HEK293 (cell line): Measurements from ENCODE around the gene MATN3.
A peak's percentile ranks its signal among the peaks of the same experiment; 100 is the strongest.

Source experiments
- CTCF ChIA-PET: fragments of 350-600 bp; formaldehyde crosslinking; extraction: SDS; loops from one replicate; lab custom pipeline; 2021; ENCODE audit warnings: antibody characterized with exemption; lab: Yijun Ruan, JAX
- POLR2A ChIA-PET: fragments of 300-600 bp; formaldehyde crosslinking; extraction: SDS; loops from one replicate; lab custom pipeline; 2020; ENCODE audit warnings: antibody characterized with exemption, inconsistent platforms; lab: Yijun Ruan, JAX
- H3K27ac ChIP-seq: fragments of 200-500 bp; sonication (Bioruptor generic); 2 replicates; pipeline ENCODE4 v1.5.1; 2014; ENCODE audit warnings: low read depth, low read length, control low read depth, inconsistent platforms; ENCODE audit errors: extremely low read depth
- H3K36me3 ChIP-seq, 2 experiments: fragments of 200-500 bp in 1 of 2; sonication (Bioruptor generic) in 1 of 2; 1 replicate in 1 of 2; 2 replicates in 1 of 2; pipeline ENCODE4 v1.5.1; 2014 to 2017; ENCODE audit warnings: inconsistent platforms in 2 of 2, low read length in 2 of 2; ENCODE audit not compliant: control insufficient read depth in 2 of 2, insufficient read depth in 1 of 2
- H3K4me1 ChIP-seq: fragments of 200-500 bp; sonication (Bioruptor generic); 2 replicates; pipeline ENCODE4 v1.5.1; 2014; ENCODE audit warnings: mild to moderate bottlenecking, low read length, inconsistent platforms; ENCODE audit not compliant: control insufficient read depth, insufficient read depth
- H3K4me3 ChIP-seq: 2 replicates; pipeline ENCODE4 v1.5.1; 2011; ENCODE audit warnings: low read depth, mild to moderate bottlenecking, control low read depth, low read length, moderate library complexity
- H3K9me3 ChIP-seq: fragments of 200-500 bp; sonication (Bioruptor generic); 2 replicates; pipeline ENCODE4 v1.5.1; 2014; ENCODE audit warnings: low read depth, low read length, inconsistent platforms; ENCODE audit not compliant: control insufficient read depth, insufficient read depth
- BCL11A ChIP-seq: fragments of 450-650 bp; formaldehyde crosslinking; IDR thresholded peaks from 2 replicates; pipeline ENCODE4 v1.5.1; 2016; ENCODE audit warnings: low read depth, missing biosample characterization, missing genetic modification characterization
- GLI4 ChIP-seq: fragments of 450-650 bp; formaldehyde crosslinking; IDR thresholded peaks from 2 replicates; pipeline ENCODE4 v1.5.1; 2016; ENCODE audit warnings: missing biosample characterization, missing genetic modification characterization
- HOXC10 ChIP-seq: sonication (generic); formaldehyde crosslinking; IDR thresholded peaks from 2 replicates; pipeline ENCODE4 v1.8.1; 2023; ENCODE audit warnings: mild to moderate bottlenecking, missing genetic modification reagents
- KLF1 ChIP-seq: fragments of 450-650 bp; formaldehyde crosslinking; IDR thresholded peaks from 2 replicates; pipeline ENCODE4 v1.5.1; 2016; ENCODE audit warnings: missing biosample characterization, missing genetic modification characterization
- KLF10 ChIP-seq: fragments of 450-650 bp; IDR thresholded peaks from 2 replicates; pipeline ENCODE4 v1.5.1; 2018; ENCODE audit warnings: missing biosample characterization, mild to moderate bottlenecking, missing genetic modification characterization
- KLF7 ChIP-seq: fragments of 450-650 bp; formaldehyde crosslinking; IDR thresholded peaks from 2 replicates; pipeline ENCODE4 v1.5.1; 2016; ENCODE audit warnings: missing biosample characterization, missing genetic modification characterization, borderline replicate concordance
- KLF9 ChIP-seq: fragments of 450-650 bp; formaldehyde crosslinking; IDR thresholded peaks from 2 replicates; pipeline ENCODE4 v1.5.1; 2016; ENCODE audit warnings: missing biosample characterization, missing genetic modification characterization, low read depth
- OSR2 ChIP-seq: fragments of 450-650 bp; formaldehyde crosslinking; IDR thresholded peaks from 2 replicates; pipeline ENCODE4 v1.5.1; 2016; ENCODE audit warnings: missing biosample characterization, missing genetic modification characterization
- YY1 ChIP-seq: fragments of 450-650 bp; formaldehyde crosslinking; IDR thresholded peaks from 2 replicates; pipeline ENCODE4 v1.5.1; 2018; ENCODE audit warnings: missing biosample characterization, missing genetic modification characterization
- ZBTB21 ChIP-seq: fragments of 450-650 bp; formaldehyde crosslinking; IDR thresholded peaks from 2 replicates; pipeline ENCODE4 v1.5.1; 2017; ENCODE audit warnings: missing biosample characterization, missing genetic modification characterization
- ZEB2 ChIP-seq: fragments of 450-650 bp; formaldehyde crosslinking; IDR thresholded peaks from 2 replicates; pipeline ENCODE4 v1.5.1; 2016; ENCODE audit warnings: missing biosample characterization, missing genetic modification characterization
- ZFHX2 ChIP-seq: fragments of 450-650 bp; formaldehyde crosslinking; conservative IDR thresholded peaks from 2 replicates; pipeline ENCODE4 v1.5.1; 2016; ENCODE audit warnings: missing biosample characterization, missing genetic modification characterization
- ZFP3 ChIP-seq: fragments of 450-650 bp; formaldehyde crosslinking; IDR thresholded peaks from 2 replicates; pipeline ENCODE4 v1.5.1; 2016; ENCODE audit warnings: low read depth, missing biosample characterization, missing genetic modification characterization
- ZNF157 ChIP-seq: fragments of 450-650 bp; formaldehyde crosslinking; IDR thresholded peaks from 2 replicates; pipeline ENCODE4 v1.5.1; 2016; ENCODE audit warnings: missing biosample characterization, missing genetic modification characterization
- ZNF16 ChIP-seq: fragments of 450-650 bp; formaldehyde crosslinking; IDR thresholded peaks from 2 replicates; pipeline ENCODE4 v1.5.1; 2016; ENCODE audit warnings: low read depth, missing biosample characterization, missing genetic modification characterization
- ZNF266 ChIP-seq: fragments of 450-650 bp; formaldehyde crosslinking; IDR thresholded peaks from 2 replicates; pipeline ENCODE4 v1.5.1; 2016; ENCODE audit warnings: missing biosample characterization, missing genetic modification characterization, low read depth
- ZNF366 ChIP-seq: fragments of 450-650 bp; formaldehyde crosslinking; conservative IDR thresholded peaks from 2 replicates; pipeline ENCODE4 v1.5.1; 2016; ENCODE audit warnings: missing biosample characterization, missing genetic modification characterization
- ZNF391 ChIP-seq: fragments of 450-650 bp; formaldehyde crosslinking; IDR thresholded peaks from 2 replicates; pipeline ENCODE4 v1.5.1; 2016; ENCODE audit warnings: low read depth, missing biosample characterization, missing genetic modification characterization, borderline replicate concordance
- ZNF394 ChIP-seq: fragments of 450-650 bp; formaldehyde crosslinking; IDR thresholded peaks from 2 replicates; pipeline ENCODE4 v1.5.1; 2016; ENCODE audit warnings: missing biosample characterization, missing genetic modification characterization, mild to moderate bottlenecking, moderate library complexity, borderline replicate concordance
- ZNF501 ChIP-seq: fragments of 450-650 bp; formaldehyde crosslinking; IDR thresholded peaks from 2 replicates; pipeline ENCODE4 v1.5.1; 2016; ENCODE audit warnings: missing biosample characterization, missing genetic modification characterization
- ZNF555 ChIP-seq: fragments of 450-650 bp; formaldehyde crosslinking; conservative IDR thresholded peaks from 2 replicates; pipeline ENCODE4 v1.5.1; 2017; ENCODE audit warnings: missing biosample characterization, mild to moderate bottlenecking, missing genetic modification characterization, inconsistent platforms
- ZNF600 ChIP-seq: fragments of 450-650 bp; formaldehyde crosslinking; IDR thresholded peaks from 2 replicates; pipeline ENCODE4 v1.5.1; 2016; ENCODE audit warnings: missing biosample characterization, missing genetic modification characterization
- ZNF660 ChIP-seq: fragments of 450-650 bp; IDR thresholded peaks from 2 replicates; pipeline ENCODE4 v1.5.1; 2018; ENCODE audit warnings: missing biosample characterization, mild to moderate bottlenecking, missing genetic modification characterization
- ZNF670 ChIP-seq: fragments of 450-650 bp; formaldehyde crosslinking; IDR thresholded peaks from 2 replicates; pipeline ENCODE4 v1.5.1; 2016; ENCODE audit warnings: missing biosample characterization, missing genetic modification characterization, low read depth
- ZNF76 ChIP-seq: fragments of 450-650 bp; formaldehyde crosslinking; IDR thresholded peaks from 2 replicates; pipeline ENCODE4; 2016; ENCODE audit warnings: low read depth, missing biosample characterization, missing genetic modification characterization, borderline replicate concordance
- ZNF843 ChIP-seq: fragments of 450-650 bp; formaldehyde crosslinking; IDR thresholded peaks from 2 replicates; pipeline ENCODE4 v1.5.1; 2016; ENCODE audit warnings: missing biosample characterization, missing genetic modification characterization
- TF ChIP-seq, protein P1 (sequence below): fragments of 450-650 bp; formaldehyde crosslinking; IDR thresholded peaks from 2 replicates; pipeline ENCODE4 v1.5.1; 2016; ENCODE audit warnings: missing biosample characterization, missing genetic modification characterization
- TF ChIP-seq, protein P2 (sequence below): fragments of 450-650 bp; formaldehyde crosslinking; IDR thresholded peaks from 2 replicates; pipeline ENCODE4 v1.5.1; 2017; ENCODE audit warnings: missing biosample characterization, missing genetic modification characterization
- TF ChIP-seq, protein P3 (sequence below): fragments of 450-650 bp; formaldehyde crosslinking; conservative IDR thresholded peaks from 2 replicates; pipeline ENCODE4 v1.5.1; 2016; ENCODE audit warnings: low read depth, missing biosample characterization, missing genetic modification characterization

The MATN3 gene

DNA sequence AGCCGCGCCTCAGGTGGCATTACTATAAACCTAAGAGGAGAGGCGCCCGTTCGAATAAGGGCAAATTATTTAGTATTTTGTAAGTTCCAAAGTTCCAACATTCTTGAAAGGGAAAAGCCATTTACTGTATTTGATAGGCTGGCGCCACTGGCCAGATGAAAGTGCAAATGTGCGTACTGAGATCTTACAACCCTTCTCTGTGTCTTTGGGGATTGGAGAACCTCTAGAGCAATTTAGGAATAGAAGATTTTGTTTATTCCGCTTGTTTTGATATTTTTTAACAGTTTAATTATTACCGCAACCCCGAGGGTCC, 22.1 kb downstream of the MATN3 start:
- CTCF ChIA-PET, result no interaction called here
- TF ChIP-seq, protein P1, sequence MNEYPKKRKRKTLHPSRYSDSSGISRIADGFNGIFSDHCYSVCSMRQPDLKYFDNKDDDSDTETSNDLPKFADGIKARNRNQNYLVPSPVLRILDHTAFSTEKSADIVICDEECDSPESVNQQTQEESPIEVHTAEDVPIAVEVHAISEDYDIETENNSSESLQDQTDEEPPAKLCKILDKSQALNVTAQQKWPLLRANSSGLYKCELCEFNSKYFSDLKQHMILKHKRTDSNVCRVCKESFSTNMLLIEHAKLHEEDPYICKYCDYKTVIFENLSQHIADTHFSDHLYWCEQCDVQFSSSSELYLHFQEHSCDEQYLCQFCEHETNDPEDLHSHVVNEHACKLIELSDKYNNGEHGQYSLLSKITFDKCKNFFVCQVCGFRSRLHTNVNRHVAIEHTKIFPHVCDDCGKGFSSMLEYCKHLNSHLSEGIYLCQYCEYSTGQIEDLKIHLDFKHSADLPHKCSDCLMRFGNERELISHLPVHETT (tag by site-specific recombination), result no peak
- TF ChIP-seq ZNF660 (tag by site-specific recombination) (0 out of 2 replicates have a peak, but pooled peaks have one; percentile 20), ZNF391 (tag by site-specific recombination) (0 out of 2 replicates have a peak, but pooled peaks have one; percentile 2)
- H3K9me3 ChIP-seq, result no peaks in the 10 kb centered on the region
- peaks cover 0 to 6% of the 10 kb centered on the region in 2 experiments; a peak in 1 of 3 replicates for H3K36me3 ChIP-seq
- H3K4me3 ChIP-seq, result peak overlapping the region; percentile 56
- POLR2A ChIA-PET, result interaction anchor here (0.6 to 1.2 kb wide), 6 partner anchors 9 to 881 kb away, joined by 3 to 11 read pairs (median 4); partner anchors contain the start of gene LAPTM4A
- 0 out of 2 replicates have a peak, but pooled peaks cover 3% of the 10 kb centered on the region for H3K4me1 ChIP-seq
- no peak overlapping the region; the same call in 1 of the 2 replicates for H3K27ac ChIP-seq

DNA sequence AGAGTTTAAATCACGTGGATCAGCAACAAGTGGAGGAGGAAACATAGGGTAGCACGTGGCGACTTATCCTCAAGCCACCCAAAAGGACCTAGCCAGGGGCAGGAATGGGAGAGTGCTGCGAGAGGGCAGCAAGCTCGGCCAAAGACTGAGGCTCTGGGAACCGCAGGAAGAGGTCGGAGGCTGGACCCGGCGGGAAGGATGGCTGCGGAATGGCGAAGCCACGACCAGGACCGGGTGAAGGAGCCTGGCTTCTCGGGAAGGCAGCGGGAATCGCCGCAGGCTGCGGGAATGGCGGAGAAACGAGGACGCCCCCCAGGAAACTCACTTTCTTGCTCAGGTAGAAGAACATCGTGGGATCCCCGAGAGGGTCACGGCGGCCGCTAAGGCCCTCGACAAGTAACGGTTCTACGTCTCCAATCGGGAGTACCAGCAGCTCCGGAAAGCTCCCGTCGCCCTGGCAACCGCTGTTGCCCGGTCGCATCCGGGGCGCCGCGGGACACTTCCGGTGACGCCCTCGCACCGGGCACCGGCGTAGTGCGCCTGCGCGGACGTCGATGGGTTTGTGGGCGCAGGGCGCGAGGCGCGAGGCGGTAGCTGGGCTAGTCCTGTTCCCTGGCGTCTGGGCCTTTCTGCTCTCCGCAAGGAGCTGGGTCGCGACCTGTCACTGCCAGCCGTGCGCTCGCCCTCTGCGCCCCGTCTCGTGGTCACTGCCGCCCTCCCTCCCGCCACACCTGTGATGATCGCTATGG, 22.6 kb downstream of the MATN3 start, which contains the start of gene WDR35:
TSS of gene WDR35 (minus strand) at position 439 of the 749 bp plus-strand sequence. CDS start at position 349, 90 bp downstream.
- CTCF ChIA-PET, result interaction anchor here (0.5 to 0.6 kb wide), 2 partner anchors 190 to 1110 kb away, joined by 3 read pairs; no protein-coding TSS in a partner anchor
- no peaks in the 10 kb centered on the region for H3K9me3 ChIP-seq
- peak within 1 kb of the TSS; percentile 56 for H3K4me3 ChIP-seq
- POLR2A ChIA-PET, result interaction anchor here (0.6 to 1.2 kb wide), 8 partner anchors 8 to 880 kb away, joined by 3 to 11 read pairs (median 4); partner anchors contain the start of gene LAPTM4A
- H3K4me1 ChIP-seq, result 0 out of 2 replicates have a peak, but pooled peaks cover 3% of the 10 kb centered on the region
- H3K27ac ChIP-seq, result no peak within 1 kb of the TSS; the same call in 1 of the 2 replicates
- H3K36me3 ChIP-seq, result peaks cover 0 to 10% of the 10 kb centered on the region in 2 experiments; a peak in 1 of 3 replicates
- TF ChIP-seq ZEB2 (tag by site-specific recombination) (peak; percentile 85), ZFP3 (tag by site-specific recombination) (no peak), ZNF266 (tag by site-specific recombination) (no peak), ZFHX2 (peak; percentile 76), ZNF76 (tag by site-specific recombination) (peak; percentile 31; the same call in 1 of the 2 replicates), ZNF157 (no peak), KLF10 (peak; percentile 33; the same call in 1 of the 2 replicates), ZNF600 (tag by site-specific recombination) (0 out of 2 replicates have a peak, but pooled peaks have one; percentile 47), KLF7 (peak; percentile 10; the same call in 1 of the 2 replicates), BCL11A (tag by site-specific recombination) (no peak), ZNF16 (tag by site-specific recombination) (no peak), ZNF366 (tag by site-specific recombination) (no peak), ZBTB21 (tag by site-specific recombination) (no peak), ZNF555 (tag by site-specific recombination) (no peak), KLF9 (tag by site-specific recombination) (no peak), HOXC10 (CRISPR knock-in tag) (no peak), ZNF394 (peak; percentile 72), ZNF670 (no peak), OSR2 (tag by site-specific recombination) (no peak), ZNF501 (tag by site-specific recombination) (peak; percentile 41; the same call in 1 of the 2 replicates), ZNF843 (tag by site-specific recombination) (no peak), YY1 (peak; percentile 25; the same call in 1 of the 2 replicates), GLI4 (tag by site-specific recombination) (no peak), KLF1 (tag by site-specific recombination) (peak; percentile 53; the same call in 1 of the 2 replicates)
- TF ChIP-seq, protein P2, sequence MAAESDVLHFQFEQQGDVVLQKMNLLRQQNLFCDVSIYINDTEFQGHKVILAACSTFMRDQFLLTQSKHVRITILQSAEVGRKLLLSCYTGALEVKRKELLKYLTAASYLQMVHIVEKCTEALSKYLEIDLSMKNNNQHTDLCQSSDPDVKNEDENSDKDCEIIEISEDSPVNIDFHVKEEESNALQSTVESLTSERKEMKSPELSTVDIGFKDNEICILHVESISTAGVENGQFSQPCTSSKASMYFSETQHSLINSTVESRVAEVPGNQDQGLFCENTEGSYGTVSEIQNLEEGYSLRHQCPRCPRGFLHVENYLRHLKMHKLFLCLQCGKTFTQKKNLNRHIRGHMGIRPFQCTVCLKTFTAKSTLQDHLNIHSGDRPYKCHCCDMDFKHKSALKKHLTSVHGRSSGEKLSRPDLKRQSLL, result no peak
- TF ChIP-seq, protein P3, sequence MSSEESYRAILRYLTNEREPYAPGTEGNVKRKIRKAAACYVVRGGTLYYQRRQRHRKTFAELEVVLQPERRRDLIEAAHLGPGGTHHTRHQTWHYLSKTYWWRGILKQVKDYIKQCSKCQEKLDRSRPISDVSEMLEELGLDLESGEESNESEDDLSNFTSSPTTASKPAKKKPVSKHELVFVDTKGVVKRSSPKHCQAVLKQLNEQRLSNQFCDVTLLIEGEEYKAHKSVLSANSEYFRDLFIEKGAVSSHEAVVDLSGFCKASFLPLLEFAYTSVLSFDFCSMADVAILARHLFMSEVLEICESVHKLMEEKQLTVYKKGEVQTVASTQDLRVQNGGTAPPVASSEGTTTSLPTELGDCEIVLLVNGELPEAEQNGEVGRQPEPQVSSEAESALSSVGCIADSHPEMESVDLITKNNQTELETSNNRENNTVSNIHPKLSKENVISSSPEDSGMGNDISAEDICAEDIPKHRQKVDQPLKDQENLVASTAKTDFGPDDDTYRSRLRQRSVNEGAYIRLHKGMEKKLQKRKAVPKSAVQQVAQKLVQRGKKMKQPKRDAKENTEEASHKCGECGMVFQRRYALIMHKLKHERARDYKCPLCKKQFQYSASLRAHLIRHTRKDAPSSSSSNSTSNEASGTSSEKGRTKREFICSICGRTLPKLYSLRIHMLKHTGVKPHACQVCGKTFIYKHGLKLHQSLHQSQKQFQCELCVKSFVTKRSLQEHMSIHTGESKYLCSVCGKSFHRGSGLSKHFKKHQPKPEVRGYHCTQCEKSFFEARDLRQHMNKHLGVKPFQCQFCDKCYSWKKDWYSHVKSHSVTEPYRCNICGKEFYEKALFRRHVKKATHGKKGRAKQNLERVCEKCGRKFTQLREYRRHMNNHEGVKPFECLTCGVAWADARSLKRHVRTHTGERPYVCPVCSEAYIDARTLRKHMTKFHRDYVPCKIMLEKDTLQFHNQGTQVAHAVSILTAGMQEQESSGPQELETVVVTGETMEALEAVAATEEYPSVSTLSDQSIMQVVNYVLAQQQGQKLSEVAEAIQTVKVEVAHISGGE (tag by site-specific recombination), result peak; percentile 64
